Fibroblast of lung (primary cell): Measurements from ENCODE around the gene ARHGAP18.

Experiments used
- CTCF ChIP-seq, 2 donors: IDR thresholded peaks in 1 of 2; conservative IDR thresholded peaks in 1 of 2; 1 replicate in 1 of 2; 2 replicates in 1 of 2; pipeline ENCODE4 v1.5.1; 2011 to 2012; ENCODE audit warnings: low read length in 2 of 2, control low read depth in 1 of 2, inconsistent platforms in 1 of 2, low read depth in 1 of 2, mild to moderate bottlenecking in 1 of 2
- EZH2 ChIP-seq: IDR thresholded peaks from 2 replicates; pipeline ENCODE4 v1.5.1; 2012; ENCODE audit warnings: low read length, control low read depth, mild to moderate bottlenecking; ENCODE audit errors: missing control alignments

GRCh38 chr6:129614464-129614863 is 95.5 kb downstream of the ARHGAP18 start:
- TF ChIP-seq CTCF (conservative IDR thresholded peaks at IDR 0.05 in 1 of 2, IDR thresholded peaks at IDR 0.05 in 1 of 2; ENCODE audit: low read depth in 1 of 2, low read length in 2 of 2) (no peak), EZH2 (no peak)
